Activated T-cell treated with anti-CD3 and anti-CD28 coated beads, Interleukin-2, amount 50 U/mL, for 72 hours (primary cell): ENCODE measurements around the gene DIP2C. TPM values are rescaled to one million over a fixed set of nuclear protein-coding genes. Genes with fewer than 3 reads are reported as not detected.
"Not testable (repeated sequence)": the region's sequence is repeated elsewhere in the genome, so short reads cannot be mapped to it uniquely, and the experiment has no call there.

Experiments used
- ATAC-seq, 2 donors: fragments of 150-1000 bp; cut with Tn5 transposase; replicated peaks in 1 of 2; 2 replicates each; pipeline ENCODE4 v1.10.0; 2021; ENCODE audit warnings: moderate library complexity in 2 of 2, mild to moderate bottlenecking in 1 of 2
- DNase-seq, 2 donors: peaks; one replicate each; pipeline ENCODE4 v3.0.0; 2021 to 2022; ENCODE audit warnings: mixed read lengths in 1 of 2
- H3K27ac Mint-ChIP-seq: one replicate; pipeline ENCODE4 v1.8.0; 2022; ENCODE audit warnings: mild to moderate bottlenecking, moderate library complexity, mixed read lengths
- H3K27me3 Mint-ChIP-seq: one replicate; pipeline ENCODE4 v1.8.0; 2022; ENCODE audit warnings: low read depth, mixed read lengths
- H3K36me3 Mint-ChIP-seq, 2 donors: one replicate each; pipeline ENCODE4 v1.8.0; 2022; ENCODE audit warnings: mixed read lengths in 2 of 2, mild to moderate bottlenecking in 1 of 2; ENCODE audit not compliant: insufficient read depth in 2 of 2
- H3K4me1 Mint-ChIP-seq: one replicate; pipeline ENCODE4 v1.8.0; 2022; ENCODE audit warnings: low read depth, mixed read lengths
- H3K4me3 Mint-ChIP-seq, 2 donors: one replicate each; pipeline ENCODE4 v1.8.0; 2022; ENCODE audit warnings: mild to moderate bottlenecking in 2 of 2, mixed read lengths in 2 of 2, moderate library complexity in 2 of 2
- H3K9me3 Mint-ChIP-seq, 2 donors: one replicate each; pipeline ENCODE4 v1.8.0; 2022; ENCODE audit warnings: mixed read lengths in 2 of 2
- total RNA-seq, 2 donors: library from RNA; stranded (reverse); gene quantifications; one replicate each; pipeline ENCODE4 v1.2.3, GENCODE V29; 2022

DIP2C gene
- total RNA-seq, 2 donors from 2014 or later: 0.70 to 1.6 TPM

DNA sequence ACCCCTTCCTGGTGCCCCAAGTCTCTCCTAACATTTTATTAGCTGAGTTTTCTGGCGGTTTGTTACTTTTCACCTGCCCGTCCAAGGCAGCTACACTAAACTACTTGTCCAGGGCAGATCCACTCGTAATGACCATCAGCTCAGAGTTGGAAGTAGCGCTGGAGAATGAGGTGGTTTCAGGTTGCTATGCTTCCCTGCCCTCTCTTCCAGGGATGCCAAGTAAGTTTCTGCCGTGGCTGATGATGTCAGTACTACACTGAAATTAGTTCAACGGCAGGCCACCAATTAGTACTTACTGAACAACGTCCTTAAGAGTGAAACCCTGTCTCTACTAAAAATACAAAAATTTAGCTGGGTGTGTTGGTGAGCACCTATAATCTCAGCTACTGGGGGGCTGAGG is 55.2 kb downstream of the DIP2C start:
- no peak overlapping the region for H3K27ac Mint-ChIP-seq
- peaks cover 41% of the 10 kb centered on the region for H3K27me3 Mint-ChIP-seq
- H3K4me3 Mint-ChIP-seq: no peak overlapping the region
- DNase-seq (no peak), ATAC-seq (no peak)
- H3K4me1 Mint-ChIP-seq: no peaks in the 10 kb centered on the region
- H3K9me3 Mint-ChIP-seq: no peaks in the 10 kb centered on the region
- no peaks in the 10 kb centered on the region for H3K36me3 Mint-ChIP-seq

DNA sequence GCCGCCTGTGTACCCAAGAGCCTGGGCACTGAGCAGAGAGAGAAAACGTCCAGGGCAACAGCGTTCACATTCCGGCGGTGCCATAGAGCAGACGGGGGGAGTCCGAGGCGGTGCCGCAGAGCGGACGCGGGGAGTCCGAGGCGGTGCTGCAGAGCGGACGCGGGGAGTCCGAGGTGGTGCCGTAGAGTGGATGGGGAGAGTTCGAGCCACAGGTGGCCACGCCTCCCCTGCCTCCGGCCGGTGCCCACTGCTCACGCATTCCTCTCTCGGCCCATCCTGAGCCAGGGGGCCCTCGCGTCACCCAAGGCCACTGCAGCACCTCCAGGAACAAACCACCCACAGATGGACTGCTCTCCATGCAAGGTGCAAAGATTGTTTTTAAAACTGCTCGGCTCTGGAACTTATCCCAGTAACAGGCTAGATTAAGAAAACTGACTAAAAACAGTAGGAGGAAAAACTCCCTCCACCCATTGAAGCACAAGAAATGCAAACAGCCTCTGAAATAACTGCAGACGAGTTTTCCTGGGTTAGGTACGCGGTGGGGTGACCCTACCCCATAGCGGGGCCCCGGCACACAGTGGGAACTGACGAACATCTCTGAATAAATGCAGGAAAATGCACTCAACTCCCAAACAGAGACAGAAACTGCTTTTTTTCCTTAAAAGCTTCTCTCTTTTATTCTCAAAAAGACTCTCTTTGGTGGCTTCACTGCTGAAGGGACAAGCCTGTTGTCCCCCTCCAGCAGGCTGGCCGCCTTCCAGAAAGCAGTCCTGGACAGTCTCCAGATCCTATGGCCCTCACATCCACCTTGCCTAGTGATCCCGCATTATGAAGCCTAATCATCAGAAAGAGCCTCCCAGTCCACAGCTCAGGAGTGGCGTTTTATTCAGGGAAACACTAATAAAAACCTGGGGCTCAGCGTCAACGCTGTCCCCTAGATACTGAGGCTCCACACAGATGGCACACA is 55.9 kb downstream of the DIP2C start:
- Mint-ChIP-seq H3K27ac (no peak overlapping the region), H3K9me3 (no peaks in the 10 kb centered on the region), H3K36me3 (no peaks in the 10 kb centered on the region), H3K4me3 (no peak overlapping the region), H3K27me3 (peaks cover 48% of the 10 kb centered on the region), H3K4me1 (no peaks in the 10 kb centered on the region)
- DNase-seq: no peak
- ATAC-seq: no peak

- not testable (repeated sequence) for DNase-seq, H3K36me3 Mint-ChIP-seq, ATAC-seq, H3K9me3 Mint-ChIP-seq, H3K4me3 Mint-ChIP-seq, H3K27ac Mint-ChIP-seq, H3K4me1 Mint-ChIP-seq
- H3K27me3 Mint-ChIP-seq: peaks cover 48% of the 10 kb centered on the region
Measured at GRCh38 chr10:632807-633177, 56.7 kb downstream of the DIP2C start.

DNA sequence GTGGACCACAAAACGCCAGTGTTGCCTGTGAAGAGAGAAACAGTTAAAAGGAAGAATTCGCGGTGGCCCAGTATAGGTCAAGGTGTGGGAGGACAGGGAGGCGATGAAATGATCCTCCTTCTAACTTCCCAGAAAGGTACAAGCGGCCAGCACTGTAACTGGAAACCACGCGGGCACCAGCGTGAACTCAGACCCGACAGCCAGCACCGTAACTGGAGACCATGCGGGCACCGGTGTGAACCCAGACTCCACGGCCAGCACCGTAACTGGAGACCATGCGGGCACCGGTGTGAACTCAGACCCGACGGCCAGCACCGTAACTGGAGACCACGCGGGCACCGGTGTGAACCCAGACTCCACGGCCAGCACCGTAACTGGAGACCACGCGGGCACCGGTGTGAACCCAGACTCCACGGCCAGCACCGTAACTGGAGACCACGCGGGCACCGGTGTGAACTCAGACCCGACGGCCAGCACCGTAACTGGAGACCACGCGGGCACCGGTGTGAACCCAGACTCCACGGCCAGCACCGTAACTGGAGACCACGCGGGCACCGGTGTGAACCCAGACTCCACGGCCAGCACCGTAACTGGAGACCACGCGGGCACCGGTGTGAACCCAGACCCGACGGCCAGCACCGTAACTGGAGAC is 57.2 kb downstream of the DIP2C start:
- not testable (repeated sequence) for H3K4me1 Mint-ChIP-seq, H3K9me3 Mint-ChIP-seq, DNase-seq, H3K36me3 Mint-ChIP-seq, H3K4me3 Mint-ChIP-seq, H3K27ac Mint-ChIP-seq, ATAC-seq
- H3K27me3 Mint-ChIP-seq: peaks cover 43% of the 10 kb centered on the region

DNA sequence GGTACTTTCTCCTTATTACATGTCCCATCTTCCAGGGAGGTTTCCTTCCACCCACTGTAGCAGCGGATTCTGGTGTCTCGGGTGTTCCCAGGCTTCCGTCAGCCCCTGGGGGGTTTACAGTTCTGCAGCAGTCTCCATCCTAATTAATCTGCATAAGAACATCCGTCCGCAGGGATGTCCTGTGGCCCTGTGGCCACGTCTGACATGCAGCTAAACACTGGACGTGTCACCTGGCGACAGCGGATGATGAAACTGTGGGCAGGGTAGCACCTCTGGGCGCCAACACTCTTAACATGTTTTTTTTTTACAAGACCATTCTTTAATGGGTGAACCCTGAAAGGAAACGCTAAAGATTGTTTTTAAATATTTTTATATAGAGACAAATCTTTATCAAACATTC is 58.2 kb downstream of the DIP2C start:
- Mint-ChIP-seq H3K4me1 (no peaks in the 10 kb centered on the region), H3K9me3 (no peaks in the 10 kb centered on the region), H3K27ac (no peak overlapping the region), H3K36me3 (no peaks in the 10 kb centered on the region), H3K4me3 (no peak overlapping the region), H3K27me3 (peaks cover 34% of the 10 kb centered on the region)
- DNase-seq (no peak), ATAC-seq (no peak)

DNA sequence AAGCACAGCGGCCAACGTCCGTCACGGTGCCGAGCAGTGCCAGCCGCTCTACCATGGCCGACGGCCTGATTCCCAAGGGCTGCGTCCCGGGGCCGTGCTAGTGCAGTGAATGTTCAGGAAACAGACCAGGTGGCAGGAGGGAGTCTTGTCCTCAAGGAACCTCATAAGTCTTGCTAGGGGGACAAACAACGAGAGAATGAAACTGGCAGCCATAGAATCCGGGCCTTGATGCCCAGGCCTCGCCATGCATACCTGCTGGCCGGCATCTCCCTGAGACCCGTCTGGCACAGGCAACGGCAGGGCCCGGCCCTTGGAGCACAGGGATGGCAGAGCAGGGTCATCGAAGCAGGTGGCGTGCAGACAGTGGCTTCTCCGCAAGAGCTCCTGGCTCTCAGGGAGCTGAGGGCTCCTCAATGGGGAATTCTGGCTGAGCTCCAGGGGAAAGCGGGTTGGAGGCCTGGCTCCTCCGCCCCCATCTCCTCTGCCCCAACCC is 58.8 kb downstream of the DIP2C start:
- ATAC-seq (no peak), DNase-seq (no peak)
- Mint-ChIP-seq H3K36me3 (no peaks in the 10 kb centered on the region), H3K9me3 (no peaks in the 10 kb centered on the region), H3K27me3 (peaks cover 32% of the 10 kb centered on the region), H3K4me1 (no peaks in the 10 kb centered on the region), H3K27ac (peak overlapping the region; percentile 42), H3K4me3 (no peak overlapping the region)

- Mint-ChIP-seq H3K4me3 (no peak overlapping the region), H3K9me3 (no peaks in the 10 kb centered on the region), H3K4me1 (no peaks in the 10 kb centered on the region), H3K27ac (no peak overlapping the region), H3K36me3 (no peaks in the 10 kb centered on the region), H3K27me3 (peaks cover 25% of the 10 kb centered on the region)
- ATAC-seq (peak in 1 of 2 donors; percentile 30), DNase-seq (no peak)
Measured at GRCh38 chr10:629186-629998, 60.1 kb downstream of the DIP2C start.

- H3K9me3 Mint-ChIP-seq: no peaks in the 10 kb centered on the region
- H3K36me3 Mint-ChIP-seq: no peaks in the 10 kb centered on the region
- H3K4me1 Mint-ChIP-seq: no peaks in the 10 kb centered on the region
- H3K27me3 Mint-ChIP-seq: peaks cover 21% of the 10 kb centered on the region
- DNase-seq: no peak
- ATAC-seq: no peak
- no peak overlapping the region for H3K4me3 Mint-ChIP-seq
- no peak overlapping the region for H3K27ac Mint-ChIP-seq
Measured at GRCh38 chr10:628386-629045, 61.0 kb downstream of the DIP2C start.

DNA sequence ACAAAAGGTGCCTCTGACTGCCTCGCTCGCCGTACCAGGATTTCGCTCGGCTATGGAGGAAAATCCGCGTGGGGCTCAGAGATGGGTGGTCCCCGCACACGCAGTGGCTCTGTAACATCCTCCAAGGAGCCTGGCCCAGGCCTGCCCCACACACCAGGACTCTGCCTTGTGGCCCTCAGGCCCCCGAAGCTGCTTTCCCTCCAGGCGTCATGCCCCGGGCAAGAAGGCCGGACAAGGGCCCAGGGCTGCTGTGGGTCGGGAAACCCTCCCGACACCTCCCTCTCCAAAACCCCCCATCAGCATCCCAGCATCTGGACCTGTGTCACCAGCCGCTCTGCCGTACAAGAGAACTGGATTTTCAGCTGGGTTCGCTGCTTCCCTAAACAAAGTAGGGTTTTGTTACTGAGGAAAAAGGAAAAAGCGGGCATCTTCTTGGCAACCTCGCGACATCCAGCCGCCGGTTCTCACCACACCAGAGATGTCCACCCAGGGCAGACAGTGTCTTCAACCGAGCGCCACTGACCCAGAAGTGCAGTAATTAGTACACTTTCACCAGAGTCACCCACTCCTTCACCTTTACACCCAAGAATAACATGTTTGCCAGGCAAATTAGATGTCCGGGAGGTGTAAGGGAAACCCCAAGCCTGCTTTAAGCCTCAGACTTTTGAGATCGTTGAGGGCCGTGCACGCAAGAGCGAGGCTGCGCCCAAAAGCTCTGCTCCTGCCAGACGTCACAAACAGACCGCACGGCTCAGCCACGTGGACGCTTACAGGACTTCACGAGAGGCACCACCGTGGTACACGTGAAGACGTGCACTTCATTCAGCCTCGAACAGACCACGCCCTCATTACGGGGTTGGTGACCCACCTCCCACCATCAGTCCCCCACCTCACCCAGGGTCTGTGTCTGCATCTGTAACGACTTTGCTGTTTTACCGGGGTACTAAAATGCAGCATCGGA is 62.2 kb downstream of the DIP2C start:
- DNase-seq (no peak), ATAC-seq (no peak)
- no peak overlapping the region for H3K4me3 Mint-ChIP-seq
- H3K9me3 Mint-ChIP-seq: no peaks in the 10 kb centered on the region
- no peaks in the 10 kb centered on the region for H3K36me3 Mint-ChIP-seq
- no peak overlapping the region for H3K27ac Mint-ChIP-seq
- peaks cover 29% of the 10 kb centered on the region for H3K27me3 Mint-ChIP-seq
- H3K4me1 Mint-ChIP-seq: no peaks in the 10 kb centered on the region

- H3K27ac Mint-ChIP-seq: no peak overlapping the region
- DNase-seq: no peak
- H3K27me3 Mint-ChIP-seq: peaks cover 41% of the 10 kb centered on the region
- no peaks in the 10 kb centered on the region for H3K36me3 Mint-ChIP-seq
- H3K4me3 Mint-ChIP-seq: no peak overlapping the region
- ATAC-seq: no peak
- H3K9me3 Mint-ChIP-seq: no peaks in the 10 kb centered on the region
- H3K4me1 Mint-ChIP-seq: no peaks in the 10 kb centered on the region
Measured at GRCh38 chr10:625751-626711, 63.4 kb downstream of the DIP2C start.

- Mint-ChIP-seq H3K9me3 (no peaks in the 10 kb centered on the region), H3K27ac (no peak overlapping the region), H3K27me3 (peaks cover 43% of the 10 kb centered on the region), H3K4me3 (no peak overlapping the region), H3K36me3 (no peaks in the 10 kb centered on the region), H3K4me1 (no peaks in the 10 kb centered on the region)
- peak in 1 of 2 donors; percentile 11 for ATAC-seq
- no peak for DNase-seq
Measured at GRCh38 chr10:625333-625696, 64.2 kb downstream of the DIP2C start.
